Measurements from ENCODE around the gene RBFA. TPM values are rescaled to one million over a fixed set of nuclear protein-coding genes. Genes with fewer than 3 reads are reported as not detected.

The RBFA gene
- polyA plus RNA-seq, 1 of the 3 experiments (the other 2 are of a cell fraction): 57.6 TPM

DNA sequence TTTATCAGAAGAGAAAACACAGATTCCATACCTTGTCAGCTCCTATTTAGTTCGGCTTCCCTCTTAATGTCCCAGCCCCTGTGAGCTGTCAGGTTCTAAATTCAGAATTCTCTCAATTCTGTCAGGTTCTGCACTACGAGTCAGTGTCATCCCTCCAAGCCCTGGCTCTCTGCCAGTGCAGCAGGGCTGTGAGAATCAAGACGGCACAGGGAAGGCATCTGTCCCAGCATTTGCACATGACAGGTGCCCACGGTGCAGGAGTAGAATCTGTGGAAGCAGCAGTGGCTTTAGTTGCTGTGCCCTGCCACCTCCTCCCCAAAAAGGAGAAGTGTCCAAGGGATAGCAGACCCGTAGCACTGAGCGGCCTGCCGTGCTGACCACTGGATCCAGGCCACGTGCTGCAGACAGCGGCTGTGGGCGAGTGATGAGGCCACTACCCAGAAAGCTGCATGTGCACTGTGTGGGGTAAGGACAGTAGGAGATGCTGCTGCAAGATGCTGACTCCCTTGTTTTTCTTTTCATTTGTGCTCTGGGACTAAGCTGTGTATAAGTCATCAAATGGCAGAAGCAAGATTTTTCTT, 12.8 kb downstream of the RBFA start:
- TF ChIP-seq GABPA (IDR thresholded peaks at IDR 0.05; ENCODE audit: low read depth) (no peak), GATA2 (CRISPR knock-in tag; IDR thresholded peaks at IDR 0.05) (no peak), NFIC (IDR thresholded peaks at IDR 0.05; ENCODE audit: borderline replicate concordance) (no peak), RAD21 (IDR thresholded peaks at IDR 0.05; ENCODE audit: low read length) (no peak), FOXM1 (IDR thresholded peaks at IDR 0.05; ENCODE audit: low read depth) (no peak)
- TF ChIP-seq, protein P1, sequence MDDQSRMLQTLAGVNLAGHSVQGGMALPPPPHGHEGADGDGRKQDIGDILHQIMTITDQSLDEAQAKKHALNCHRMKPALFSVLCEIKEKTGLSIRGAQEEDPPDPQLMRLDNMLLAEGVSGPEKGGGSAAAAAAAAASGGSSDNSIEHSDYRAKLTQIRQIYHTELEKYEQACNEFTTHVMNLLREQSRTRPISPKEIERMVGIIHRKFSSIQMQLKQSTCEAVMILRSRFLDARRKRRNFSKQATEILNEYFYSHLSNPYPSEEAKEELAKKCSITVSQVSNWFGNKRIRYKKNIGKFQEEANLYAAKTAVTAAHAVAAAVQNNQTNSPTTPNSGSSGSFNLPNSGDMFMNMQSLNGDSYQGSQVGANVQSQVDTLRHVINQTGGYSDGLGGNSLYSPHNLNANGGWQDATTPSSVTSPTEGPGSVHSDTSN (IDR thresholded peaks at IDR 0.05): no peak
- TF ChIP-seq, protein P2, sequence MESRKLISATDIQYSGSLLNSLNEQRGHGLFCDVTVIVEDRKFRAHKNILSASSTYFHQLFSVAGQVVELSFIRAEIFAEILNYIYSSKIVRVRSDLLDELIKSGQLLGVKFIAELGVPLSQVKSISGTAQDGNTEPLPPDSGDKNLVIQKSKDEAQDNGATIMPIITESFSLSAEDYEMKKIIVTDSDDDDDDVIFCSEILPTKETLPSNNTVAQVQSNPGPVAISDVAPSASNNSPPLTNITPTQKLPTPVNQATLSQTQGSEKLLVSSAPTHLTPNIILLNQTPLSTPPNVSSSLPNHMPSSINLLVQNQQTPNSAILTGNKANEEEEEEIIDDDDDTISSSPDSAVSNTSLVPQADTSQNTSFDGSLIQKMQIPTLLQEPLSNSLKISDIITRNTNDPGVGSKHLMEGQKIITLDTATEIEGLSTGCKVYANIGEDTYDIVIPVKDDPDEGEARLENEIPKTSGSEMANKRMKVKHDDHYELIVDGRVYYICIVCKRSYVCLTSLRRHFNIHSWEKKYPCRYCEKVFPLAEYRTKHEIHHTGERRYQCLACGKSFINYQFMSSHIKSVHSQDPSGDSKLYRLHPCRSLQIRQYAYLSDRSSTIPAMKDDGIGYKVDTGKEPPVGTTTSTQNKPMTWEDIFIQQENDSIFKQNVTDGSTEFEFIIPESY (IDR thresholded peaks at IDR 0.05; ENCODE audit: borderline replicate concordance, low read depth): no peak
- TF ChIP-seq, protein P3, sequence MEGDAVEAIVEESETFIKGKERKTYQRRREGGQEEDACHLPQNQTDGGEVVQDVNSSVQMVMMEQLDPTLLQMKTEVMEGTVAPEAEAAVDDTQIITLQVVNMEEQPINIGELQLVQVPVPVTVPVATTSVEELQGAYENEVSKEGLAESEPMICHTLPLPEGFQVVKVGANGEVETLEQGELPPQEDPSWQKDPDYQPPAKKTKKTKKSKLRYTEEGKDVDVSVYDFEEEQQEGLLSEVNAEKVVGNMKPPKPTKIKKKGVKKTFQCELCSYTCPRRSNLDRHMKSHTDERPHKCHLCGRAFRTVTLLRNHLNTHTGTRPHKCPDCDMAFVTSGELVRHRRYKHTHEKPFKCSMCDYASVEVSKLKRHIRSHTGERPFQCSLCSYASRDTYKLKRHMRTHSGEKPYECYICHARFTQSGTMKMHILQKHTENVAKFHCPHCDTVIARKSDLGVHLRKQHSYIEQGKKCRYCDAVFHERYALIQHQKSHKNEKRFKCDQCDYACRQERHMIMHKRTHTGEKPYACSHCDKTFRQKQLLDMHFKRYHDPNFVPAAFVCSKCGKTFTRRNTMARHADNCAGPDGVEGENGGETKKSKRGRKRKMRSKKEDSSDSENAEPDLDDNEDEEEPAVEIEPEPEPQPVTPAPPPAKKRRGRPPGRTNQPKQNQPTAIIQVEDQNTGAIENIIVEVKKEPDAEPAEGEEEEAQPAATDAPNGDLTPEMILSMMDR (IDR thresholded peaks at IDR 0.05): no peak
- no peaks in the 10 kb centered on the region for H3K9me2 ChIP-seq
- H3K27me3 ChIP-seq (ENCODE audit: insufficient read depth): no peaks in the 10 kb centered on the region
- no peak overlapping the region for H2AFZ ChIP-seq (ENCODE audit: low read depth)
- no peaks in the 10 kb centered on the region for H3F3A ChIP-seq (replicated peaks; ENCODE audit: insufficient read depth)
- H3K27ac ChIP-seq (ENCODE audit: low read depth in 2 of 2, low read length in 1 of 2): no peak overlapping the region
- H3K9ac ChIP-seq: no peak overlapping the region
- H4K20me1 ChIP-seq (ENCODE audit: insufficient read depth): no peaks in the 10 kb centered on the region
- H3K79me2 ChIP-seq (ENCODE audit: insufficient read depth): no peaks in the 10 kb centered on the region
- H3K4me2 ChIP-seq: no peak overlapping the region
- DNase-seq: no peak
- POLR2A ChIA-PET: no interaction called here
- WGBS (ENCODE audit: low lambda C conversion rate): 55% methylated on average over 5 of the region's 10 CpGs
- no peak overlapping the region for H3K4me3 ChIP-seq (ENCODE audit: low read depth in 2 of 2, low read length in 1 of 2)
- no peaks in the 10 kb centered on the region; a peak in 1 of 4 replicates for H3K4me1 ChIP-seq (ENCODE audit: control insufficient read depth in 1 of 2, insufficient read depth in 2 of 2, low read depth in 1 of 2, low read length in 1 of 2)
- H3K9me3 ChIP-seq: no peaks in the 10 kb centered on the region
- CTCF ChIA-PET: interaction anchor here (1.3 kb wide), 1 partner anchor 20 kb away, joined by 3 read pairs; no protein-coding TSS in a partner anchor
- peaks cover 34 to 42% of the 10 kb centered on the region in 2 experiments for H3K36me3 ChIP-seq (replicated peaks in 1 of 2; ENCODE audit: control insufficient read depth in 1 of 2, insufficient read depth in 2 of 2, low read length in 1 of 2)

DNA sequence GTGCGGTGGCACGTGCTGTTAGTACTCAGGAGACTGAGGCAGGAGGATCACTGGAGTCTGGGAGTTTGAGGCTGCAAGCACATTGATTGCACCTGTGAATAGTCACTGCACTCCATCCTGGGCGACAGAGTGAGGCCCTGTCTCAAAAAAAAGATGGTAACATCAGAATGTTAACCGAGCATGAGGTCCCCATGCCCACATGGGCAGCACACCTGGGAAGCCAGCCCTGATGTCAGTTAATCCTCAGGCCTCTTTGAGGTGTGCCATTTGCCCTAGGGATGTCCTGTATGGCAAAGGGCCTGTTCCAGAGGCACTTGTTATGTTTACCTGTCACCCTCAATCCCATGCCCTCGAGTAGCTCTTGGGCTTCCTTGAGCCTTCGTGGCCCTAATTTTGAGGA, 16.6 kb downstream of the RBFA start:
- Histone ChIP-seq H4K20me1 (ENCODE audit: insufficient read depth) (no peaks in the 10 kb centered on the region), H3K4me2 (no peak overlapping the region), H3K9me2 (no peaks in the 10 kb centered on the region), H3K79me2 (ENCODE audit: insufficient read depth) (no peaks in the 10 kb centered on the region), H3K9me3 (peaks cover 3% of the 10 kb centered on the region), H3K4me3 (ENCODE audit: low read depth in 2 of 2, low read length in 1 of 2) (no peak overlapping the region), H3K9ac (no peak overlapping the region), H2AFZ (ENCODE audit: low read depth) (no peak overlapping the region), H3K4me1 (ENCODE audit: control insufficient read depth in 1 of 2, insufficient read depth in 2 of 2, low read depth in 1 of 2, low read length in 1 of 2) (no peaks in the 10 kb centered on the region; a peak in 1 of 4 replicates), H3F3A (replicated peaks; ENCODE audit: insufficient read depth) (peaks cover 2% of the 10 kb centered on the region), H3K36me3 (replicated peaks in 1 of 2; ENCODE audit: control insufficient read depth in 1 of 2, insufficient read depth in 2 of 2, low read length in 1 of 2) (peaks cover 21 to 26% of the 10 kb centered on the region in 2 experiments), H3K27ac (ENCODE audit: low read depth in 2 of 2, low read length in 1 of 2) (no peak overlapping the region), H3K27me3 (ENCODE audit: insufficient read depth) (no peaks in the 10 kb centered on the region)
- DNase-seq: no peak
- TF ChIP-seq MXI1 (IDR thresholded peaks at IDR 0.05; ENCODE audit: low read depth, low read length) (no peak), MEF2A (IDR thresholded peaks at IDR 0.05; ENCODE audit: borderline replicate concordance, low read depth) (no peak), RAD21 (IDR thresholded peaks at IDR 0.05; ENCODE audit: low read length) (no peak), FOXJ3 (CRISPR knock-in tag; IDR thresholded peaks at IDR 0.05) (no peak), CHD2 (IDR thresholded peaks at IDR 0.05; ENCODE audit: low read length, partially characterized antibody) (no peak), RCOR1 (IDR thresholded peaks at IDR 0.05; ENCODE audit: low read length) (no peak), ELF1 (IDR thresholded peaks at IDR 0.05) (no peak), TEAD4 (IDR thresholded peaks at IDR 0.05; ENCODE audit: borderline replicate concordance, insufficient read depth) (no peak), JUND (IDR thresholded peaks at IDR 0.05) (no peak)
- TF ChIP-seq, protein P1 (IDR thresholded peaks at IDR 0.05): no peak
- TF ChIP-seq, protein P4, sequence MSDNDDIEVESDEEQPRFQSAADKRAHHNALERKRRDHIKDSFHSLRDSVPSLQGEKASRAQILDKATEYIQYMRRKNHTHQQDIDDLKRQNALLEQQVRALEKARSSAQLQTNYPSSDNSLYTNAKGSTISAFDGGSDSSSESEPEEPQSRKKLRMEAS (IDR thresholded peaks at IDR 0.05; ENCODE audit: low read depth): no peak
- POLR2A ChIA-PET: no interaction called here
- CTCF ChIA-PET: no interaction called here
- WGBS (ENCODE audit: low lambda C conversion rate): 94% methylated on average over 4 of the region's 6 CpGs
